C4-2B (cell line): ENCODE data around the gene STIP1.

Experiments used
- CTCF ChIP-seq: fragments of 450-650 bp; conservative IDR thresholded peaks from 2 replicates; pipeline ENCODE4 v1.5.1; 2017; ENCODE audit warnings: mild to moderate bottlenecking
- ZFX ChIP-seq: fragments of 450-650 bp; IDR thresholded peaks from 2 replicates; pipeline ENCODE4 v1.6.1; 2017

GRCh38 chr11:64246871-64247728 lies 61.1 kb downstream of the STIP1 start, which contains the start of gene PPP1R14B:
- TF ChIP-seq CTCF (no peak; the same call in 1 of the 2 replicates), ZFX (no peak)
